Measurements from ENCODE around the gene SNAI1.

Gene SNAI1

DNA sequence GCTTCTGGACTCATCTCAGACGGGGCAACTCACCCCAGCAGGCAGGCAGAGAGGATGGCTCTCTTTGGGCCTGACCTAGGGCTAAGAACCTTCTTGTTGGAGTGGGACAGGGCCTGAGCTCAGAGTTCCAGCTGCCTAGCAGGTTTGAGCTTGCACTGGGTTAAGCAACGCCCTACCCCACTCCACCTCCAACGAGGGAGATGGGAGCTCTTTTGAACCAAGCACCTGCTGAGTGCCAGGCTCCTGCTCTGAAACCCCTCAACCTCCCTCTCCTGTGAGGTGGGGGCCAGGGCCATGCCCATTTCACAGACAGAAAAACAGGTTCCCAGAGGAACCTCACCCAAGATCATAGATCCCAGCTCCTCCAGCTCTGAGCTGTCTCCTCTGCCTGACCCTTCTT lies 54.3 kb downstream of the SNAI1 start:
- in situ Hi-C loops (cut with HindIII; ENCODE audit: low sequenced_read_pairs) = no loop called here
- TF ChIP-seq, protein P1, sequence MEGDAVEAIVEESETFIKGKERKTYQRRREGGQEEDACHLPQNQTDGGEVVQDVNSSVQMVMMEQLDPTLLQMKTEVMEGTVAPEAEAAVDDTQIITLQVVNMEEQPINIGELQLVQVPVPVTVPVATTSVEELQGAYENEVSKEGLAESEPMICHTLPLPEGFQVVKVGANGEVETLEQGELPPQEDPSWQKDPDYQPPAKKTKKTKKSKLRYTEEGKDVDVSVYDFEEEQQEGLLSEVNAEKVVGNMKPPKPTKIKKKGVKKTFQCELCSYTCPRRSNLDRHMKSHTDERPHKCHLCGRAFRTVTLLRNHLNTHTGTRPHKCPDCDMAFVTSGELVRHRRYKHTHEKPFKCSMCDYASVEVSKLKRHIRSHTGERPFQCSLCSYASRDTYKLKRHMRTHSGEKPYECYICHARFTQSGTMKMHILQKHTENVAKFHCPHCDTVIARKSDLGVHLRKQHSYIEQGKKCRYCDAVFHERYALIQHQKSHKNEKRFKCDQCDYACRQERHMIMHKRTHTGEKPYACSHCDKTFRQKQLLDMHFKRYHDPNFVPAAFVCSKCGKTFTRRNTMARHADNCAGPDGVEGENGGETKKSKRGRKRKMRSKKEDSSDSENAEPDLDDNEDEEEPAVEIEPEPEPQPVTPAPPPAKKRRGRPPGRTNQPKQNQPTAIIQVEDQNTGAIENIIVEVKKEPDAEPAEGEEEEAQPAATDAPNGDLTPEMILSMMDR (IDR thresholded peaks at IDR 0.05; ENCODE audit: low read depth, low read length) = no peak
- no peak overlapping the region for H3K4me3 ChIP-seq (ENCODE audit: low read depth, low read length)
- DNase-seq (ENCODE audit: low read depth, low spot score) = no peak

DNA sequence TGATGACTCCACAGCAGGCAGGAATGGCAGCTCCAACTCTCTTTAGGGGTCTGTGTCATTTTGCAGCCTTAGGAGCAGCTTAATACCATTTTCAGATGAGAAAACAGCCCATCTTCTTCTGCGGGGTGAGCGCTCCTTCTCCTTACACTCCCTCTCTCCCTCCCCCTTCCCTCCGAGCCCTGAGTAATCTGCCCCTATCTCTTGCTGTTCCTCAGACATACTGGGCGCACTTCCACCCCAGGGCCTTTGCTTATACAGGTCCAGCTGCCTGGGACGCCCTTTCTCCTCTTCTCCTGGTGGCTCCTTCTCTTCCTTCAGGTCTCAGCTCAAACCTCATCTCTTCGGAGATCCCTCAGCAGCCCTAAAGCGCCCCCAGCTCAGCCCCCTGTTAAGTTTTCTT lies 54.8 kb downstream of the SNAI1 start:
- TF ChIP-seq, protein P1 (IDR thresholded peaks at IDR 0.05; ENCODE audit: low read depth, low read length) = no peak
- in situ Hi-C loops (cut with HindIII; ENCODE audit: low sequenced_read_pairs) = no loop called here
- no peak overlapping the region for H3K4me3 ChIP-seq (ENCODE audit: low read depth, low read length)
- DNase-seq (ENCODE audit: low read depth, low spot score) = no peak

DNA sequence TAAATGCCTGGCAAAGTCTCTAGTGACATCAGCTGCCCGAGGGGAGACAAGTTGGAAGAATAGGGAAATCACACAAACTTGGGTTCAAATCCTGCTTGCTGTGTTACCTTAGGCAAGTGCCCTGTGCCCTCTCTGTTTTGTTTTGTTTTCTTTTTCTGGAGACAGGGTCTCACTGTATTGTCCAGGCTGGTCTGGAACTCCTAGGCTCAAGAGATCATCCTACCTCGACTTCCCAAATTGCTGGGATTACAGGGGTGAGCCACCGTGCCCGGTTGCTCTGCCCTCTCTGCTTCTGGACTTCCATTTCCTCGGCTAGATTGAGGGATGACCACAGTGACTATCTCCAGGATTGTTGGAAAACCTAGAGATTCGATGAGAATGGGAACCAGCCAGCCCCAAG lies 55.4 kb downstream of the SNAI1 start:
- H3K4me3 ChIP-seq (ENCODE audit: low read depth, low read length) = no peak overlapping the region
- DNase-seq (ENCODE audit: low read depth, low spot score) = no peak
- TF ChIP-seq, protein P1 (IDR thresholded peaks at IDR 0.05; ENCODE audit: low read depth, low read length) = no peak
- in situ Hi-C loops (cut with HindIII; ENCODE audit: low sequenced_read_pairs) = no loop called here
